Measurements from ENCODE around the gene FAM24A.
A peak's percentile ranks its signal among the peaks of the same experiment; 100 is the strongest.
"Not testable (repeated sequence)": the region's sequence is repeated elsewhere in the genome, so short reads cannot be mapped to it uniquely, and the experiment has no call there.

FAM24A gene, protein sequence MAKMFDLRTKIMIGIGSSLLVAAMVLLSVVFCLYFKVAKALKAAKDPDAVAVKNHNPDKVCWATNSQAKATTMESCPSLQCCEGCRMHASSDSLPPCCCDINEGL

DNA sequence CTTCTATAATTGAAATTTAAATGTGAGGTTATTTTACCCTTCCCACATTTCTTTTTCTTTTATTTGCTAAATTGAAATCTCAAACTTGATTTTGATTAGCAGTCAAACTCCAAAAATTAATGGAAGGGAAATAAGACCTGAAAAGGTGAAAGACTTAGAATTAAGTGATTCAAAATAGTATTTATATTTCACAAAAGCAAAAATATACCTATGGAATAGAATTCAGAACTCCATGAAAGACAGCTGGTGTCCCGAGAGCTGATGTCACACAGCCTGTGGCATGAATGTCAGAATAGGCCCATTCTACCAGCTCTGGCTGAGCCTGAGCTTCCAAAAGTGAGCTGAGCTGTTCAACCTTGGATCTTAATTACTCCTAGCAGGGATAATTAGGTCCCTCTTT lies at the start of gene FAM24A:
TSS of gene FAM24A (plus strand) at position 301 of the 400 bp plus-strand sequence. CDS start 1,025 bp downstream, outside the sequence.
- no peak for DNase-seq (ENCODE audit: low read depth)

DNA sequence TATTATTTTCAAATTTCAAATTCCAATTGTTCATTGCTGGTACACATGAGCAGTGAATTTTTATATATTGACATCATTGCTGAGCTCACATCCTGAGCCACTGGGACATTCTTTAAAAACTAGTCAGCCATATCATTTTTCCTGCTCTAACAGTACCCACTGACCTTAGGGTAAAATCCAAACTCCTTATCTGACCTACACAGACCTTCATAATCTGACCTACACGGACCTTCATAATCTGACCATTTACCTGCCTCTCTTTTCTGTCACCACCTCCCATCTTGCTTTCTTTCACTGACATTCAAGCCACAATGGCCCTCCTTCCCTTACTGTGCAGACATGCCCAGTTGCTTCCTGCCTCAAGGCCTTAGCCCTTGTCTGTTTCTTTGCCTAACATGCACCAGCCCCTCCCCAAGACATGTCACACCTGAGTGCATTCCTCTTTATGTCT lies 48.7 kb upstream of the FAM24A start:
- no peak for DNase-seq (ENCODE audit: low read depth)

DNA sequence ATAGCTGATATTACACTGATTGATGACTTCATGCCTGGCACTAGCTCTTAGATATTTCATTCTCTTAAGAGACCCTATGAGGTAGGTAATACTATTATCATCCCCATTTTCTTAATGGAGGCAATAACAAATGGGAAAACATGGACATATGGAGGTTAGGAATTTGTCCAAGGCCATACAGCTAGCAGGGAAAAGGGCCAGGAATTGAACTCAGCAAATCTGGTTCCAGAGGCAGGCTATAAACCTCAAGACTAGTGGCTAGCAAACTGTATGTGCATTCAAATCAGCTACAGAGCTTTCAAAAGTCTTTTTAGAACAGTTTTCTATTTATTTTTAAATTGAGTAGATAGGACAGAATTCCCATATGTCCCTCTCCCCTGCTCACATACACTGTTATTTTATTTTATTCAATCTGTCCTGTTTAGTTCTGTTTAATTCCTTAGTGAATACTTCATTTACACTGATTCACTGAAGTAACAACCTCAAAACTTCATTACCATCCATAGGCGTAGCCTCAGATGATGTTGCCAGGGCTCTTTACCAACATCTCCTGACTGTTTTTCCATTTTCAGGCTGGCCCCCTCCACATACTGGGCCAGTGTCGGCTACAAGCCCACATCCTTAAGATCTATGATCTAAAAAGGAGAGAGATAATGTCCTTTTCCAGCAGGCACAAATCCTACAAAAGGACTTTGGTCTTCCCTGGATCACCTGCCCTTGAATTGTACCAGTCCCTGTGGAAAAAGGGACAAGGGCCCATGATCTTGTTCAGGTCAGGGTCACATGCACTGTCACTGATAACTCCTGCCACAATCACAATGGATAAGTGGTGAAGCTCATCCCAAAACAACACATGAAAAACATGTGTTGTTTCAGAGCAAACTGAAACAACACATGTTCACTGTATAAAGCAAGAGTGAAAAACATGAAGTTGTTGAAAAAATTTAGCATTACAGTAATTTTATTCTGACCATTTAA lies 46.9 kb upstream of the FAM24A start:
- no peak for DNase-seq (ENCODE audit: low read depth)

DNA sequence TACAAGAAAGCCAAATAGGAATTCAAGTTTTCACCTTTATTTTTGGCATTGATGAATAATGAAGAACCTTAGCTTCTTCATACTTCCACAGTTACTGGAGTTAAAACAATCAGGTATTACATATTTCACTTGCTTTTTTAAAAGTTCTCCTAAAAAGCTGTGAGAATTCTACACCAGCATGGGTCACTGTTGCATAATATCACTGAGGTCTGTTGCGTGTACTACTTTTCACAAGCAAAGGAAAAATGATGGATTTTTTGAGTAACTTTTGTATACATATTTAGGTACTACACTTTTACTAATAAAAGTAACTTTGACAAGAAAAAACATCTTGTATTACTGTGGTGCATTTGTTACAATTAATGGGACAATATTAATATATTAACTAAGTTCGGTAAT lies 46.2 kb upstream of the FAM24A start:
- no peak for DNase-seq (ENCODE audit: low read depth)

DNA sequence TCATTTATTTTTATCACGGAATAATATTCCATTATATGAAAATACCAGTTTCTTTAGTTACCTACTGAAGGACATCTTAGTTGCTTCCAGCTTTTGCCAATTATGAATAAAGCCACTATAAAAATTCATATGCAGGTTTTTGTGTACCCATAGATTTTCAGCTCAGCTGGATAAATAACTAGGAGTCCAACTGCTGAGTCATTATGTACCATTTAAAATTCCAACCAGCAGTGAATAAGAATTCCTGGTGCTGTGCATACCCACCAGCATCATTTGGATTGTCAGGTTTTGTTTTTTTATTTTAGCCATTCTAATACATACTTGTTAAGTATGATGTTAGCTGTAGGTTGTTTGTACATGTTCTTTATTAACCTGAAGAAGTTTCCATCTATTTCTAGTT lies 45.5 kb upstream of the FAM24A start:
- no peak for DNase-seq (ENCODE audit: low read depth)

DNA sequence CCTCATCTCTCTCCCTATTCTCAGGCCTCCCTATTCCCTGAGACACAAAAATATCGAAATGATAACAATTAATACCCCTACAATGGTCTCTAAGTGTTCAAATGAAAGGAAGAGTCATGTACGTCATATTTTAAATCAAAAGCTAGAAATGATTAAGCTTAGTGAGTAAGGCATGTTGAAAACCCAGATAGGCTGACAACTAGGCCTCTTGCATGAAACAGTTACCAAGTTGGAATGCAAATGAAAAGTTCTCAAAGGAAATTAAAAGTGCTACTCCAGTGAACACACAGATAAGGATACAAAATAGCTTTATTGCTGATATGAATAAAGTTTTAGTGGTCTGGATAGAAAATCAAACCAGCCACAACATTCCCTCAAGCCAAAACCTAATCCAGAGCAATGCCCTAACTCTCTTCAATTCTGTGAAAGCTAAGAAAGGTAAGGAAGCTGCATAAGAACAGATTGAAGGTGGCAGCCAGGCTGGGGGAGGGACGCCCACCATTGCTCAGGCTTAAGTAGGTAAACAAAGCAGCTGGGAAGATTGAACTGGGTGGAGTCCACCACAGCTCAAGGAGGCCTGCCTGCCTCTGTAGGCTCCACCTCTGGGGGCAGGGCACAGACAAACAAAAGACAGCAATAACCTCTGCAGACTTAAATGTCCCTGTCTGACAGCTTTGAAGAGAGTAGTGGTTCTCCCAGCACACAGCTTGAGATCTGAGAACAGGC lies 43.5 kb upstream of the FAM24A start:
- DNase-seq (ENCODE audit: low read depth): not testable (repeated sequence)

DNA sequence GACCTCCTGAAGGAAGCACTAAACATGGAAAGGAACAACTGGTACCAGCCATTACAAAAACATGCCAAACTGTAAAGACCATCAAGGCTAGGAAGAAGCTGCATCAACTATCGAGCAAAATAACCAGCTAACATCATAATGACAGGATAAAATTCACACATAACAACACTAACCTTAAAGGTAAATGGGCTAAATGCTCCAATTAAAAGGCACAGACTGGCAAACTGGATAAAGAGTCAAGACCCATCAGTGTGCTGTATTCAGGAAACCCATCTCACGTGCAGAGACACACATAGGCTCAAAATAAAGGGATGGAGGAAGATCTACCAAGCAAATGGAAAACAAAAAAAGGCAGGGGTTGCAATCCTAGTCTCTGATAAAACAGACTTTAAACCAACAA lies 41.6 kb upstream of the FAM24A start:
- not testable (repeated sequence) for DNase-seq (ENCODE audit: low read depth)

DNA sequence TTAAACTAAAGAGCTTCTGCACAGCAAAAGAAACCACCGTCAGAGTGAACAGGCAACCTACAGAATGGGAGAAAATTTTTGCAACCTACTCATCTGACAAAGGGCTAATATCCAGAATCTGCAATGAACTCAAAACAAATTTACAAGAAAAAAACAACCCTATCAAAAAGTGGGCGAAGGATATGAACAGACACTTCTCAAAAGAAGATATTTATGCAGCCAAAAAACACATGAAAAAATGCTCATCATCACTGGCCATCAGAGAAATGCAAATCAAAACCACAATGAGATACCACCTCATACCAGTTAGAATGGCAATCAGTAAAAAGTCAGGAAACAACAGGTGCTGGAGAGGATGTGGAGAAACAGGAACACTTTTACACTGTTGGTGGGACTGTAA lies 38.5 kb upstream of the FAM24A start:
- DNase-seq (ENCODE audit: low read depth): not testable (repeated sequence)

DNA sequence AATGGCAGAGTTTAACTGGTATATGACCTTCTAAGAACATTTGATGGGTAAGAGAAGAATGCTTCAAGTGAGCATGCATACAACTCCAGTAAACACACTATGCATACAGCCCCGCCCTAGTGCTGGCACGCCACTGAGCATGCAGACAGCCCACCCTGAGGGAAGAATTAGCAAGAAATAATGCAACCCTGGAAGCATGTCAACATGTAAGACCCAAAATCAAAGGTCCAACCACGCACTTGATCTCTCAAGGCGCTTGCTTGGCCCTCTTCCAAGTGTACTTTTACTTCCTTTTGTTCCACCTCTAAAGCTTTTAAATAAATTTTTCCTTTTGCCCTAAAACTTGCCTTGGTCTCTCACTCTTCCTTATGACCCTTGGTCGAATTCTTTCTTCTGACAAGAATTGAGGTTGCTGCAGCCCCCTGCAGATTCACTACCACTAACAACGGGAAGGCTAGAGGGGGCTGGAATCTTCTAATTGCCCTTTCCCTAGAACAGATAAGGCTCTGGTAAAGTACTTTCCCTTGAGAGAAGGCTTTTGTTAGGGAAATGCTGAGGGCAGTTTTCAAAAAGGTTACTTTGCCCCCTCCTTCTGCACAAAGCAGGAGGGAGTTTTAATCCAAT lies 34.5 kb upstream of the FAM24A start:
- DNase-seq (ENCODE audit: low read depth): no peak

DNA sequence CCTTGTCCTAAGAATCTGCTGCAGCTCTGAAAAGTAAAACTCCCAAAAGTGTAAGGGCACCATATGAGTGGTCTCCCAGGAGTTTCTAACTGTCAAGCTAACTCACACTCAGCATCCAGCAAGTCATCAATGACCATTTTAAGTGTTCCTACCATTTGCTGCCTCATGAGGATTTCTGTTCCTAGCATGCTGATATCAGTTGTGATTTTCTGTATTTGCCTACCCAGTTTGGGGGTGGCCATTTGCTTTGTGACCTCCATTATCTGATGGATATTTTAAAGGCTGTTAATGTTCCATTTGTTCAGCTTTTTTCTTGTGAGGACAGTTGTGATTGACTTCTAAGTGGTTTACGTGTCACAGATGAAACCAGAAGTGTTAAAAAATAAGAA lies 33.9 kb upstream of the FAM24A start:
- DNase-seq (ENCODE audit: low read depth): no peak

DNA sequence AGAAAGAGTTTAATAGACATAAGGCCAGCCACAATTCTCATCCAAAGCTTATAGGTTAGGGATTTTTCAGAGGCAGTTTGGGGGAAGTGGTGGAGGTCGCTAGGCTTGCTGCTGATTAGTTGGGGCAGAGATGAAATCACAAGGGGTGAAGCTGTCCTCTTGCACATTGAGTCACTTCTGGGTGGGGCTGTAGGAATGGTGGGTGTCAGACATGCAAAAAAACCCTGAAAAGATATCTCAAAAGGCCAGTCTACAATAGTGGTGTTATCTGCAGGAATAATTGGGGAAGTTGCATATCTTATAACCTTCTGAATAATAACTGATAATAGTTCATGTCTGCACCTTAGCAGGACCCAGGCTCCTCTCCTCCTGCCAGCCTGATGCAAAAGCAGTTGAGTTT lies 33.1 kb upstream of the FAM24A start:
- DNase-seq (ENCODE audit: low read depth): no peak

DNA sequence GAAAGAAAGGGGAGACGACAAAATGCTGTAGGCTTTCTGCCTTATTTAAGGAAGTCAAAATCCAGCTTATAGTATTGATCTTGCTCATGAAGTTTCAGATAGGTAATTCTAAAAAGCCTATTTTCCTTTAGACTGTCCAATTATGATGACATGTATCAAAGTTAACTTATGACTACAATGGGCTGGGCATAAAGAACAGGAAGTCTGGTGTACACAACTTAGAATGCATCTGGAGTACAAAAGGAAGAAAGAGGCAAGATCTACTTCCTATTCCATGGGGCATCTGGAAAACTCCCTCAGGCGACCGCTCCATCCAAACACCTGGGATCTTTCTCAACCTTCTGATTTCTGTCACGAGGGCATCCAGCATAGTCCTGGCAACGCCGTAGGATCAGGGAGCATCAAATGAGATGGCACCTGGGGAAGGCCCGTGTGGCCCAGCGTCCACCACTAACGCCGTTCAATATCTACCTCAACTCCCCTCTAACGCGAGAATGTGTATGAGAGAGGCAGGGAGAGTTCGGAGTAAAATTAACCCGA lies 31.5 kb upstream of the FAM24A start:
- DNase-seq (ENCODE audit: low read depth): no peak

DNA sequence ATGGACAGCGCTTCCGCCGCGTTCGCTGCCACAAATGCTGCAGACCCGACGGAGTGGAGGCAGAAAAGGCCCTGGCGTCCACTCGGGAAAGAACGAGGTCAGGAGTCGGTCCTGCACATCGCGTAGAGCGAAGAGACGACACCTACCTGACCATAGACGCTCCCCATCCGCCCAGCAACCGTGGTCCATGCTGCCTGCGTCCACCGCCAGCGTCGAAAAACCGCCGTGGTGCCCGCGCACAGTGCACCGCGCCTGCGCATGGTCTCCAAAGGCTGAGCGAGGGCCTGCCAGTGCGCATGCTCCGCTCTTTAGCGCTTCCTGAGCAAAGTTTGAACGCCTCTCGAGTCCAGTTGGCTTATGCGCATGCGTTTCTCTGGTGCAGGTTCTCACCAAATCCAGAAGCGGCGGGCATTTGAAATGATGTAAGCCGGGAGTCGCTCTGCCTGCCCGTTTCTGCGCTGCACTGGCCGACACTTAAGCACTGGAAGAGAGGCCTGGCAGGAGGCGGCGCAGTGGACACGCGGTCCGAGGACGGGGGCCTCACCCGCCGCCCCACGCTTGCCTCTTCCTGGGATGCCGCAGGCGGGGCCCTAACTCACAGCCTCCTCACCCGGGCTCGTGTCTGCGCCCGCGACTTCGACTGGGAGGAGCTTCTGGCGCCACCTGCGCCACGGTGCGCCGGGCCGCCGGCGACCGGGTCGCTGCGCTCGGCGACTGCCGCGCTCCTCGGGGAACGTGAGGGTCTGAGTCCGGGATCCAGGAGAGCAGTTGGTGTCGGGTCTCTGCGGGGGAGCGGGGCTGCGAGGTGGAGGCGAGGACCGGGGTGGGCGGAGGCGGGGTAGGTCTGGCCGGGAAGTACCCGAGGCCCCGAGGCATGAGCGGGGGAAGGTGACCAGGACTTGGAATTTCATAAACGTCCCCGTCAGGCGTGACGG lies 30.8 kb upstream of the FAM24A start, which contains the start of gene FAM24B:
TSS of gene FAM24B (minus strand) at position 243 of the 935 bp plus-strand sequence. CDS start 29,066 bp downstream, outside the sequence.
- DNase-seq (ENCODE audit: low read depth): peak; percentile 85

DNA sequence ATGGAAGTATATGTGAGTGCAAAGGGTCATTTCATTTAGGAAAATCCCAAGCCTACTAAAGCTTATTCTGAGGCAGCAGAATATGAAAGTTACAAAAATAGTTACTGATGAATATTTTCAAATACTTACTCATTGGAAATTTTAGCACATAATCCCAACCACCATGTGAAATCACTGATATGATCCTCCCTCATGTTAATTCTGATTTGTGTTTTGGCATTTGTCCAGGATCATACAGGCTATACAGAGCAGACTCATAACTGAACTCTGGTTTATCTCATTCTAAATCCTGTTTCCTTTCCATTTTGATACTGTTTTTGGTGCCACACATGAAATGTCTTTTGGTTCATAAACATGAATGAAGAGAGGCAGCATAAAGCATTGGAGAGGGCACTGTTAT lies 27.6 kb upstream of the FAM24A start:
- DNase-seq (ENCODE audit: low read depth): no peak

DNA sequence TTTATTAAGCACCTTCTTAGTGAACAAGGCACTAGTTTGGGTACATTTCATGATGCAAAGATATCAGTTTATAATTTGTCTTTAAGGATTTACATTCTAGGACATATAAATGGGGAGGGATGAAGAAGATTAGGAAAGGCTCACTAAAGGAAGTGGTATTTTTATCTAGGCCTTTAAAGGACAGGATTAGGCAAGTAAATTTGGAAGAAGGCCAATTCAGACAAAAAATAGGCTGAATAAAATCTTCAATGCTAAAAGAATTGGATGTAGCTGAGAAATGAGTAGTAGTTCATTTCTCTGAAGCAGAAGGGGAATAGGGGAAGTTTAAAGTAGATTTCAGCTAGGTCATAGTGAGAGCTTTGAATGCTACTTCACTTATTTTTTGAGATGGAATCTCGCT lies 26.2 kb upstream of the FAM24A start:
- DNase-seq (ENCODE audit: low read depth): no peak

DNA sequence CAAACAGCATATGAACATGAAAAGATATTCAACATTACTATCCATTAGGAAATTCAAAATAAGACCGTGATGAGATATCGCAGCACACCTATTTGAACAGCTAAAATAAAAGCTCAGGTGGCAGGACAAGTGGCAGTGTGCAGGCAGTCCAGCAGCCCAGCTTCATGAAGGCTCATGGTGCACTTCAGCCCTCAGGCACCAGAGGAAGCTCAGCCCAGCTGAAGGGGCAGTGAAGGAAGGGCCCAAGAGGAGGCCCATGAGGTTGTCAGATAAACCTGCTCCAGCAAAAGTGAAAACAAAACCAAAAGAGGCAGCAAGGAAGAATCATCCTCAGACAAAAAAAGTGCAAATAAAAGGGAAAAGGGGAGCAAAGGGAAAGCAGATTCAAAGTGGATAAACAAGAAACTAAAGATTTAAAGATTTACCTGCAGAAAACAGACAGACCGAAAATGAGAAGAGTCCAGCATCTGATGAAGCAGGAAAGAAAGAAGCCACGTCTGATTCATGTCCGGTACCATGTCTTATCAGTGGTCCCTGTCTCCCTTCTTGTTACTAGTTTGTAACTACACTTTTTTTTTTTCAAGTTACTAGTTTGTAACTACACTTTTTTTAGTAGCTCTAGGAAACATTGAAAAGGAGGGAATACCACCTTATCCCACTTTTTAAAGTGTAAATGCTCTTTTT lies 16.0 kb upstream of the FAM24A start:
- no peak for DNase-seq (ENCODE audit: low read depth)

DNA sequence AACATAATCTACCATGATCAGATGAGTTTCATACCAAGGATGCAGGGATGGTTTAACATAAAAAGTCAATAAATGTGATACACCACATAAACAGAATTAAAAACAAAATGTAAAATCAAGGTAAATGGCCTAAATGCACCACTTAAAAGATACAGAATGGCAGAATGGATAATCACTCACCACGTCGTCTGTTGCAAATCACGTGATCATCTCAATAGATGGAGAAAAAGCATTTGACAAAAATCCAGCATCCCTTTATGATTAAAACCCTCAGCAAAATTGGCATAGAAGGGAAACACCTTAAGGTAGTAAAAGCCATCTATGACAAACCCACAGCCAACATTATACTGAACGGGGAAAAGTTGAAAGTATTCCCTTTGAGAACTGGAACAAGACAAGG lies 6.5 kb upstream of the FAM24A start:
- DNase-seq (ENCODE audit: low read depth): not testable (repeated sequence)

DNA sequence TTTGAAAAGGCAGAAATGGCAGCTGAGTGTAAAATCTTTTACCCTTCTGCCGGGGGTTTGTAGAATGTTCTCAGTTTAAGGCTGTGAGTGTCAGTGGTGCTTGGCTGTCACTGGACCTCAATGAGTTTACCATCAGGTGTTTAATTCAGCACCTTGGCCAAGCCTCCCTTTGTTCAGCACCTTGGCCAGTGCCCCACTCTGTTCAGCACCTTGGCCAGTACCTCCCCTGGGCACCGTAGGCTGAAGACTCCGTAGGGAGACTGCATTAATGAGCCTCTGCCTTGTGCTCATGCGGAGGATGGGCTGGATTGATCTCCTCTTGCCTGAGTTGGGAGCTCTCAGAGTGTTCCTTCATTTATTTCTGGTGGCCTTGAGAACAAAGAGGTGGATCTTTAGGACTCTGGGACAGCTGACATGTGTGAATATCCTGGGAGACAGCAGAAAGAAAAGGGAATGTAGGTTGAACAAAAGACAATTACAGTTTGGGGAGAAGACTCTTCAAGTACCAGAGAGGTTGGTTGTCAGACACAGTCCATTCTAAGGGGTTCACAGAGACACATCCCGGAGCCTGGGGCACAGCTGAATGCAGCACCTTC lies 1.6 kb downstream of the FAM24A start:
- peak; percentile 3 for DNase-seq (ENCODE audit: low read depth)

DNA sequence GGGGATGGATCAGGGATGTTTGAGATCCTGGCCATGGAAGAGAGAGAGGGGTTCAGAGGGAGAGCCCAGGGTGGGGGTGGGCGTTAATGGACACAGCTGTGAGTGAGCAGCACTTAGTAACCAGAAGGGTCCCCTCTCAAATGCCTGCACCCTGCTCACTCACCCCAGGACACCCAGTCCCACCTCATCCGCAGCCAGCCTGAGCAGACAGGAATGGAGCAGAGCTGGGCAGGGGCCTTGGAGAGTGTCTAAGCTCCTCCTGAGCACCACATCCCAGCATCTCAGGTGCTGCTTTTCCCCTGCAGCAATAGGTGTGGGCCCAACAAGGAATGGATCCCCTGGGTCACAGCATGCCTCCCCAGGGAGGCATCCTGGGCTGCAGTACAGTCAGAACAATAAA lies 5.3 kb downstream of the FAM24A start:
- no peak for DNase-seq (ENCODE audit: low read depth)

DNA sequence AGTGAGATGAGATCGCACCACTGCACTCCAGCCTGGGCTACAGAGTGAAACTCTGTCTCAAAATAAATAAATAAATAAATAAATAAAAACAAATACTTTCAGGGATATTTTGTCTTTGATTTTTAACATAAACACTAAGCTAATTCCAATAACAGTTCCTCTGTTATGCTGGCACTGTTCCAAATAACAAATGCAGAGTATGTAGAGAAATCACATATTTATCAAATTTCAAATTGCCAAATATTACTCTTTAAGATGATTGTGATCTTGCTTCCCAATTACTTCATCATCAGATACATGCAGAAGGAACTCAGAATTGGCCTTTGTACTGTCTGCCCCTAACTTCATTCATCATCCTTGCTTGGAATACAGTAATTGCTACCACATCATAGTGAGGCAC lies 19.7 kb downstream of the FAM24A start:
- DNase-seq (ENCODE audit: low read depth): no peak
